ENCODE results near the gene MTERF1.

Gene MTERF1

DNA sequence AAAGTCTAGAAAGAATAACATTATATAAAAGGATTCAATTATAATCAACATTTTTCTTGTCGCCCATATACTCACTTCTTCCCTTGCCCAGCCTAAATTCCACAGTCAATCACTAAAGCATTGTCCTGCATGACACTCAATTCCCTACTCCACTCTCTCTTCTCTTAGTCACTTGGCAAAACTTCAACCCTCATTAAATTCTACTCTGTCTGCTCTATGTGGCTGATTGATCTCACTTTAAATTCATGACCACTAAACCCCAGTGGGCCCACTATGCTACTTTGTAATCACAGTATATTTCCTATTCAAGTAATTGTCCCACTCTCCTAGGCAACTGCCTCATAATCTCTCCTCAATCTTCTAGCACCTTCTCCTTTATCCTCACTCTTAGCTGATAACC, 54.1 kb downstream of the MTERF1 start:
- DNase-seq: no peak

DNA sequence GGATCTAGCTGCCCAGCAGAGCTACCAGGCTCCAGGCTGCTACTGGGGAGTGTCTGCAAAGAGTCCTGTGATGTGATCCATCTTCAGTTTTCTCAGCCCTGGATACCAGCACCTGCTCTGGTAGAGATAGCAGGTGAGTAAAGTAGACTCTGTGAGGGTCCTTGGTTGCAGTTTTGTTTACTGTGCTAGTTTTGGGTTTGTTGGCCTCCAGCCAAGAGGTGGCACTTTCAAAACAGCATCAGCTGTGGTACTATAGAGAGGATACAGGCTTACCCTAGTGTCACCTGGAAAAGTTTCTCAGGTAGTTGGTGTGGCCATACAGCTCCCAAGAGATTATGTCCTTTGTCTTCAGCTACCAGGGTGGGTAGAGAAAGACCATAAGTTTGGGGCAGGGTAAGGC, 56.3 kb downstream of the MTERF1 start:
- no peak for DNase-seq

All from activated CD4-positive, alpha-beta T cell treated with anti-CD3 and anti-CD28 coated beads, Interleukin-2, amount 50 U/mL, for 48 hours (primary cell).